ENCODE measurements around the gene ZMIZ1.
A peak's percentile ranks its signal among the peaks of the same experiment; 100 is the strongest.

The ZMIZ1 gene

DNA sequence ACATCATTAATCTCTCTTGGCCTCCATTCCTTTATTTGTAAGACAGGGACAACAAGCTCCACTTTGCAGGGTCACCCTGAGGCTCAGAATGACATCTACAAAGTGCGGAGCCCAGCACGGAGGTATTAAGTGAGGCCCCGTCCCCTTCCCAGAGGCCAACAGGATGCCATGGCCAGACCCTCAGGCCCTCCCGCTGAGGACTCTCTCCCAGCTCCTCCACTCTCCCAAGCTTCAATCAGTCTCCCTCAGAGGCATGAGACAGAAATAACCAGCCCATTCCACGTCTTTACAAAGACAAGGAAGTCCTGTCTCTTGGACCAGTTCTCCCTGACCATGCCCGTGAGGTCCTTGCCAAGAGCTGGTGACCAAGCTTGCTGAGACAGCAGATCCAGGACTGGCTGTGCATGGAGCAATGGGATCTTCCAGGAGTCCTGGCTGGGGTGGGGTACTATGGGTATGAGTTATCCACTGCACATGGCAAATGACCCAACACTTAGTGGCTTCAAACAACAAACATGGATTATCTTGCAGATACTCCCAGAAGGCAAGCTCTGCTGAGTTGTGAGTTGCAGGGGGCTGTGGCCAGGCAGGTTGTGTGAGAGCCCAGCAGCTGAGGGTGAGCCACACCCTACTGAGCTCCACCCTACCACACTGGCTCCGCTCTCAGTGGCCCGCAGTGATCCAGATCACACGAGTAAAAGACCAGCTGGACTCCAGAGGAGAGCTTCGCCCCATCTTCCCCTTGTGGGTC, 274.2 kb downstream of the ZMIZ1 start:
- DNase-seq (ENCODE audit: low spot score): no peak

DNA sequence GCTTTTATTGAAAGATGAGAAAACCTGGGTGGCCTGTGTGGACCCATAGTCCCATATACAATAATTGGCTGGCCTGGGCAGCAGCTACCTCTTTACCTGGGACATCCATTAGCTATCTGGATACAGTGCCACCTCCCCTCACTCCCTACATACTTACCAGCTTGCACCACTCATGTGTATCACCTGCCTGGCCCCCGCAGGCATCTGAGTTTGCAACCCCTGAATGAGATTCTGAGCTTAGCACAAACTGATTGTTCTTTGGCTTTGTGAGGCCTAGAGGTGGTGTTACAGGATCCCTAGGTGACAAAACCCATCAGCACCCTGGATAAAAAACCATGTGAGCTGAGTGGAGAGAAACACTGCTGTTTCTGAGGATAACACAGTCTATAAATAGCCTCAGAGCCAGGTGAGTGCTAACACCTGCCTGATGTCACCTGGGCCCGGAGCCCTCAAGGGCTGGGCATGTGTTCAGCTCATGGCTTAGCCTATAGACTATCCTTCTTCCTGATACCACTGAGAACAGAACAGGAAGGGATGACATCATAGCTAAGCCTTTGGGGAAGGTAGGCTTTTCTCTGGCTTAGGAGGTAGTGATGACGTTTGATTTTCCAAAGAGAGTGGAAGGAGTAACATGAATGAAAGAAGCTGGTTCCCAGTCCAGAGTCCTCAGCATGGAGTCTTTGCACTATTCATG, 275.9 kb downstream of the ZMIZ1 start:
- DNase-seq (ENCODE audit: low spot score): no peak

DNA sequence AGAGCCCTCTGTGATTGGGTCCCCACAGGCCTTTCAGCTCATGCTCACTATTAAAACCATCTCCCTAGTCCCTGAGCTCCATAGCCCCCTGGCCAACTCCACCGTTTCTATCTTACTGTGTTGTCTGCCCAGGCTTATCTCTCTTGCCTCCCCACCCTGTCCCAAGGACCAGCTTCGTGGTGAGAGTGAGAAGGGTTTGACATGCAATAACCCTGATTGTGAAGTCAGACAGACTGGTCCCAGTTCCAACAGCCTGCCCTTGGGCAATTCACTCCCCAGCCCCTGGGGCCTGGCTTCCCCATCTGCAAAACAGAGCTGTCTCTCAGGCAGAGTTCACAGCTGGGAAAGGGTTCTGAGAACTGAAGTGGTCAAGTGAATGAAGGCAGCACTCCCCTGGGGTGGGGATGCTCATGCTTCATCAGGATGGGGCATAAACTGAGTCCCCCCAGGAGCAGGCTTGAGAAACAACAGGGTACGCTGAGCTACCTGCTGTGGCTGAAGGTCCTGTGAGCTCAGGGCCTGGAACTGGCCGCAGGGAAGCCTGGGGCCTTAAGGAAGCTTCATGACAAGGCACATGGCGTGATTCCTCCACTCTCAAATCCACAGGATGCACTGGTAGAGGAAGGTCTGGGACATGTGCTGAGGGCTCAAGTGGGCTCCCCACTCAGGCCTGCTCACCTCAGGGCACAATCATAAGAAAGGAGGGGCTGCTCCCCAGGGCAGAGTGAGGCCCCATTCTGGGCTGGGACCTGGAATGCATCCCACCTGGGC, 276.7 kb downstream of the ZMIZ1 start:
- no peak for DNase-seq (ENCODE audit: low spot score)

DNA sequence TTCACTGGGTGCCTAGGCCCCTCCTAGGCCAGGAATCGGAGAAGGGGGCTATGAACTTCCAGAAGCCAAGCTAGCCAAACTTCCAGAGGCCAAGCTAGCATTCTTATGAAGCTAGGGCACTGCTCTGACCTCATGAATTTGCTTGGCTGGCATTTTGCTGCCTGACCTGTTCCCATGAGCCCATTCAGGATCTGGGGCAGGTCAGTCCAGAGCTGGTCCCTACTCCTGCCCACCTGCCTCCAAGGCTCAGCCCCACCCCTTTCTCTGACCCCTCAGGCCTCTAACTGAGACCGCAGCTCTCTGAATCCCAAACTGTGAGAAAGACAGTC, 277.2 kb downstream of the ZMIZ1 start:
- no peak for DNase-seq (ENCODE audit: low spot score)

DNA sequence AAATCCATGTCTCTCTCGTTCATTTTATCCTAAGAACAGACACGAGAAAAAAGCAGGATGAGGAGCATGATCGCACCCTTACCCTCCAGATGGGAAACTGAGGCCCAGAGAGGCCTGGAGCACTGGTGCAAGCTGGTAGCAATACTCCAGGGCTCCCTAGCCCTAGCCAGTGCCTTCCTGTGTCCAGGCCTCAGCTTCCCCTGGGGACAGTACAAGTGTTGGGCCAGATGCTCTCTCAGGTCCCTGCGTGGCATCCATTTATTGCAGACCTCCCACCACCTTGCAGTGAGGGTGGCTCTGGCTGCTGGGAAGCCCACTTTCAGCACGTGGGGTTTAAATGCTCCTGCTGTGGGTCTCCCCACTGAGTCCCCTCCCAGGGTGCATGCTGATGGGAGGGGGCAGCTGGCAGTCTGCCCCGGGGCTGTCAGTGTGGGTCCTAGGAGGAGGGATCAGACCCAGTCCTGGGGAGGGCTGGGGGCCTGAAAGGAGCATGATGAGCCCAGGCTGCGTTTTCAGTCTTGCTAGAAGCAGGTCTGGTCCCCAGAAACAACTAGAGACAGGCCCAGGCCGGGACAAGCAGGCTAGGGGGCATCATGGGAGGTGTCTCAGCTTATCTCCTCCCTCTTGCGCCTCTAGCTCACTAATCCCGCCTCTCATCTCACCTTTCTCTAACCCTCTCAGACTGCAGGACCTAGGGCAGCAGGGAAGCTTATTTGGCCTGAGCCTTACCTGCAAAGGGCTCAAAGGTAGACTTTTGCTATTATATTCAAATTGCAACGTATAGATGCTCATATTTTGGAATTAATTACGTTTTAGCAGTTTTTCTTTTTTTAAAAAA, 277.8 kb downstream of the ZMIZ1 start:
- no peak for DNase-seq (ENCODE audit: low spot score)

DNA sequence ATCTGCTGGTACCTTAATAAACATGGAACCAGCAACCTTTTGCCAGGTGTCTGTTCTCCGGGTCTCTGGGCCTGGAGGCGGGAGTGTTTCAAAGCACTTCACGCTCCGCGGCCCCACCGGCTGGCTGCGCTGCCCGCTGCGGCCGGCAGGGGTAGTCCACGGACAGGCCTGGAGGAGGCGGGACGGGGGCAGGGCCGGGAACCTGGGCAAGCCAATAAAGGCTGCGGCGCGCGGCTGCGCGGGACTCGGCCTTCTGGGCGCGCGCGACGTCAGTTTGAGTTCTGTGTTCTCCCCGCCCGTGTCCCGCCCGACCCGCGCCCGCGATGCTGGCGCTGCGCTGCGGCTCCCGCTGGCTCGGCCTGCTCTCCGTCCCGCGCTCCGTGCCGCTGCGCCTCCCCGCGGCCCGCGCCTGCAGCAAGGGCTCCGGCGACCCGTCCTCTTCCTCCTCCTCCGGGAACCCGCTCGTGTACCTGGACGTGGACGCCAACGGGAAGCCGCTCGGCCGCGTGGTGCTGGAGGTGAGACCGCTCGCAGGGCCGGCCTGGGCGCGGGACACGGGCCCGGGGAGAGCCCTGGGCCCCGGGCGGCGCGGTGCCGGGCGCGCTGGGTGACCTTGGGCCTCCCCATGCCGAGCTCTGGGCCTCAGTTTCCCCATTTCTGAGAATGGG, 278.6 kb downstream of the ZMIZ1 start, which contains the start of gene PPIF:
Gene PPIF, plus strand, starts transcription at position 244 of the 668 bp plus-strand sequence. Its CDS starts 80 bp downstream, at position 324.
- peak; percentile 92 for DNase-seq (ENCODE audit: low spot score)

DNA sequence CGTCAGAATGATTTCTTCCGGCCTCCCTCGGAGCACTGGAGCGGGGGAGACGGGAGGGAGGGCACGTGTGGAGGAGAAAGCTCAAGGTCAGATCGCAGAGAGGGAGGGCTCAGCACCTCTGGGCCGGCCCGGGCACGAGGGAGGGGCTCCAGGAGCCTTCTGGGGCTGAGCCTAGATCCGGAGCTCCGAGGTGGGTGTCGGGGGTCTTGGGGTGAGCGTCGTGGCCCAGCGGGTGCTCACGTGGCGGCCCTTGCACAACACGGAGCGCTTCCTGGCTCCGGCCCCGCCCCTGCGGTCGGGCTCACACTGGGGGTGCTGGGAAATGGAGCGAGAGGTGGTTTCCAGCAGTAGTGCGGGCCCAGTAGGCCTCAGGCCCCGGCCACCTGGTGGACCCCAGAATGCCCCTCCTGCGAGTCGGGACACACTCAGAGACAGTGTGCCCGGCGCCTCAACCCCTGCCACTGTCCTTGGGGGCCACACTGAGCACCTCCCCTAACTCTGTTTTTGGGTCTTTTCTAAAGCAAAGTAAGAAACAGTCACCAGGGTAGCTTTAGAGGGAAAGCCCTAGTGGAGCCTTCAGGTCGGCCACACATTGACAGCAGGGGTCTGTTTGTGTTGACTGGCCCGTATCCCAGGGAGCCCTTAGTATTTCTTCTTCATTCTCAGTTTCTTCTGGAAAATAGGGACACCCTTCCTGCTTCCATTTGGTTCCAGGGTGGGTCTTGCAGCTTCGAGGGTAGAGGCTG, 279.3 kb downstream of the ZMIZ1 start:
- DNase-seq (ENCODE audit: low spot score): no peak

DNA sequence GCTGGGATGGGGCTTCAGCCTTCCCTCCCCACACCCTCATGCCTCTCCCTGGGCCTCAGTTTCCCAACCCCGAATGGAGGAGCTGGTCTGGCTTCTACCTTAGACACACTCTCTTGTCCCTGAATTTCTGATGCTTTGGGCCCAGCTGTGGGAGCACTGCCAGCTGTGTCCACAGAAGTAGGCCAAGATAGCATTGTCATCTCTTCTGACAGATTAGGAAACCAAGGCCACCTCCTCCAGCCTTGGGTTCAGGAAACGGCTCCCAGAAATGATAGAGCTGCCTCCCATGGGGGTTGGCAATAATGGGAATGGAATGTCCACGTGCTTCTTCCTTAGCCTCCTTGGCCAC, 279.8 kb downstream of the ZMIZ1 start:
- DNase-seq (ENCODE audit: low spot score): no peak

DNA sequence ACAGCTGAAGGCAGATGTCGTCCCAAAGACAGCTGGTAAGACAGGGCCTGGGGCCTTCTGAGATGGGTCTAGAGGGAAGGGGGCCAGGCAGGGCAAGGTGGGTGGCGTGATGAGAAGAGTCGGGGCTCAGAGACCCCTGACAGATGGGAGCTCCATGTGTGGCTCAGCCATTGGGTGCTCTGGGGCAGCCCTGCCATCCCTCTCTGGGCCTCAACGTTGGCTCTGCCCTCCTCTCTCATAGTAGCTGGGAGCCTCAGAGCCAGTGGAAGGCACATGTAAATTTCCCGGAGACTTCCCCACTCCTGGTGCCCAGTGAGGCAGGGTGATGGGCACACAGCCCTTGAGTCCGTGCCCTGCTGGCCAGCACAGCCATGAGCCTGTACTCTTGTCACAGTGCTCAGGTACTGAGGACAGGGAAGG, 280.3 kb downstream of the ZMIZ1 start:
- DNase-seq (ENCODE audit: low spot score): no peak

DNA sequence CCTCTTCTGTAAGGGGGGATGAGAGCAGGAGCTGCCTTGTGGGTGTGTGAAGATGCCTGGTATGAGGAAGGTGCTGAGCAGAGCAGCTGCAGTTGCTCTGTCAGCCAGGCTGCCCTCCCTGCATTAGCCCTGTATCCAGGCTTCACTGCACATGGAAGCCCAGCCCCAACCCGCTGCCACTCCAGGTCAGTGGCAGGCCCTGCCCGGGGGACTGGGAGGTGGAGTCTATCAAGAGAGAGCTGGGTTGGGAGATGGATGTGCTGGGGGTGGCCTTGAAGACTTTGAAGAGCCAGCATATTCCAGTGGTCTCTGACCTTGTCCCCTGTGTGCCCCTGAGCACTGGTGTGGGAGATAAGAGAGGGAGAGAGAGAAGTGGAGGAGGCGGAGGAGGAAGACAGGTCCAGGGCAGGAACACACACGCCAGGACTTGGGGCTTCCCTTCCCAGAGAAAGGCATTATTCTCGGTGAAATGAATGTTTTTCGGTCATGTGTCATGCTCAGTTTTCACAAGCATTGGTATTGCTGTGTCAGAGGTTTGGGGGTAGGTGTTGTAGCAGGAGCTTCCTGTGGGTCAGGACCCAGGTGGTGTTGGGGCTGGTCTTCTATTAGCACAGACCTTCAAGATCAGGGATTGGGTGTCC, 281.1 kb downstream of the ZMIZ1 start:
- DNase-seq (ENCODE audit: low spot score): no peak

DNA sequence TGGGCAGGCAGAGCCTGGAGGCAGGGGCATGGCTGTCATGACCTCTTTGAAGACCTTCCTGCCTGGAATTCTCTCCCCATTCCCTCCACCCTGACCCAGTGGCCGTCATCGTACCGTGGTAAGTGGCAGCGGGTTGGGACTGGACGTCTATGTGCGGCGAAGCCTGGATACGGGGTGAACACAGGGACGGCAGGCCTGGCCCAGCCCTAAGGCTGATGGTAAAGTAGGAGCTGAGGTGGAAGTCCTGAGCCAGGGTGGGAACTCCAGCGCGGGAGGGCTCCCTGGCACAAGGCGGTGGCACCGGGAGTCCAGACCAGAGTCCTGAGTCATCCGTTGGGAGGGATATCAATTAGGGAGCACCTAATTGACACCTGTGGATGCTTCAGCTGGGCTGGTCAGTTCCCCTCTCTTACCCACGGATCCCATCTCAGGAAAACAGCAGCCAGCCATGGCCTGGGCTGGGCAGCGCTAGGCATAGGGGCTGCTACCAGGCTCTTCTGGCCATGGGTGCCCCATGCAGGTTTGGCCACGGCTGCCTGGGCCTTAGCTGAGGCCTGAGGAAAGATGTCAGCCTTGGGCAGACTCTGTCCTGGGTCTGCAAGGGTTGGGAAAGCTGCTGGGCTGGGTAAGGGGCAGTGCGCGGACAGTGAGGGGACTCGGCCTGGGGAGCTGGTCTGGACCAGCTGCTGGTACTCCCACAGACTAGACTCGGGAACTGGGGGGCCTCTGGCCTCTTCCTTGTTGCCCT, 281.8 kb downstream of the ZMIZ1 start:
- no peak for DNase-seq (ENCODE audit: low spot score)

DNA sequence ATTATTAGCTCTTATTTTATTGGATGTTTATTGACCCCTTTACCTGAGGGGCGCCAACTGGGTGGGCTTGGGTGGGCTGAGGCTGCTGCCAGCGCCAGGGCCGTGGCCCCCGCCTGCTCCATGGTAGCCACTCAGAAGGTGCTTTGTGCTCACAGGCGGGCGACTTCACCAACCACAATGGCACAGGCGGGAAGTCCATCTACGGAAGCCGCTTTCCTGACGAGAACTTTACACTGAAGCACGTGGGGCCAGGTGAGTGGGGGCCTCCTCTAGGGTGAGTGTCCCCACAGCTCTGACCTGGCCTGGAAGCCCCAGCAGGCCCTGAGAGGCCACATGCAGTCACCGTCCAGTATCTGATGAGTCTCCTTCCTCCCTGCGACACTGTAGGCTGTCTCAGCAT, 282.6 kb downstream of the ZMIZ1 start:
- DNase-seq (ENCODE audit: low spot score): no peak

DNA sequence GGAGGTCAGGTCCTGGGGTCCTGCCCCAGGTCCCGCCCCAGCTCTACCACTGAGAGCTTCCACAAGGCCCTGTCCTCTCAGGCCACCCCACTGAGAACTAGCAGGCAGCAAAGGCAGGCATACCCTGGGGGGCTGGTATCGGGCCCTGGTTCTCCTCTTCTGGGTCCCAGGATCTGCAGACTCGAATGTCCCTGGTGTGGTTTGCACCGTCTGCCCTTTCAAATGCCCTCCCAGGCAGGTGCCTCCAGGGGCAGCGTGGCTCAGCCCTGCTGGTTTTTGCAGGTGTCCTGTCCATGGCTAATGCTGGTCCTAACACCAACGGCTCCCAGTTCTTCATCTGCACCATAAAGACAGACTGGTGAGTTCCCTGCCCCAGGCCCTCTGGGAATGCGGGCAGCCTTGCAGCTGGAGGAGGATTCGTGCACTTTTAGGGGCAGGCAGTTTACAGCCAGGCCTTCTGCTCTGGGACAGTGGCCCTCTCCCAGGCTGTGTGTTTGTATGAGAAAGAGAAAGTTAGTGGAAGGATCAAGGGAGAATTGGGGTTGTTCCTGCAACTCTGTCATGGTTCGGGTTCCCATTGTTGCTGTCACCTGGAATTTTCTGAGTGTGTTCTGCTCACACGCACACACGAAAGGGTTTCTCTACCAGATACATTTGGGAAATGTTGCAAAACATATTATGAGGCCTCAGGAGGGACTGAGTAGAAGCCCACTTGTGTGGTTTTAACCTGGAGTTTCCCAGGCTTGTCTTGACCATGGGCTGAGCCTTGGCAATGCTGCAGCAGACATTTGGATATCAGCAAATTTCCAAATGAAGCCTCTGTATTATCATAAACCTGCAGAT, 283.5 kb downstream of the ZMIZ1 start:
- no peak for DNase-seq (ENCODE audit: low spot score)

DNA sequence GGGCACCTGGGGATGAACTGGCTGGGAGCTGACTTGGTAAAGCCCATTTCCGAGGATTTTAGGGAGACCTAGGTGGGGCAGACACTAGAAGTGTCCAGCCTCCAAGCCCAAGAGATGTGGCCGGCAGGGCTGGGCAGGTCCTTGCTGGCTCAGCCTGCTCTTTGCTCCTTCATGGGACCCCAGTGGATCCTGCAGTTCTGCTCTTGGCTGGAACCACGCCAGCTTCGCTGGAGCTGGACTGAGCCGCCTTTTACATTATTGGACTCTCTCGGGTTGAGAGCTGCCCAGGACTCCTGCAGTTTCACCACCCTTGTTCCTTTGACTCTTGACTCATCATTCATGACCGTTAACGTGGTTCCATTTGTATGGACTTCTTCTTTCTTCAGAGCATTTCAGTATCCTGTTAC, 284.2 kb downstream of the ZMIZ1 start:
- DNase-seq (ENCODE audit: low spot score): no peak

DNA sequence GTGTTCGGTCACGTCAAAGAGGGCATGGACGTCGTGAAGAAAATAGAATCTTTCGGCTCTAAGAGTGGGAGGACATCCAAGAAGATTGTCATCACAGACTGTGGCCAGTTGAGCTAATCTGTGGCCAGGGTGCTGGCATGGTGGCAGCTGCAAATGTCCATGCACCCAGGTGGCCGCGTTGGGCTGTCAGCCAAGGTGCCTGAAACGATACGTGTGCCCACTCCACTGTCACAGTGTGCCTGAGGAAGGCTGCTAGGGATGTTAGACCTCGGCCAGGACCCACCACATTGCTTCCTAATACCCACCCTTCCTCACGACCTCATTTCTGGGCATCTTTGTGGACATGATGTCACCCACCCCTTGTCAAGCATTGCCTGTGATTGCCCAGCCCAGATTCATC, 285.0 kb downstream of the ZMIZ1 start:
- DNase-seq (ENCODE audit: low spot score): no peak

DNA sequence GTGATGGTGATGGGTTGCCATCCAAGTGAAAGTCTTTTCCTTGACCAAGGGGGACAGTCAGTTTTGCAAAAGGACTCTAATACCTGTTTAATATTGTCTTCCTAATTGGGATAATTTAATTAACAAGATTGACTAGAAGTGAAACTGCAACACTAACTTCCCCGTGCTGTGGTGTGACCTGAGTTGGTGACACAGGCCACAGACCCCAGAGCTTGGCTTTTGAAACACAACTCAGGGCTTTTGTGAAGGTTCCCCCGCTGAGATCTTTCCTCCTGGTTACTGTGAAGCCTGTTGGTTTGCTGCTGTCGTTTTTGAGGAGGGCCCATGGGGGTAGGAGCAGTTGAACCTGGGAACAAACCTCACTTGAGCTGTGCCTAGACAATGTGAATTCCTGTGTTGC, 285.4 kb downstream of the ZMIZ1 start:
- DNase-seq (ENCODE audit: low spot score): no peak

DNA sequence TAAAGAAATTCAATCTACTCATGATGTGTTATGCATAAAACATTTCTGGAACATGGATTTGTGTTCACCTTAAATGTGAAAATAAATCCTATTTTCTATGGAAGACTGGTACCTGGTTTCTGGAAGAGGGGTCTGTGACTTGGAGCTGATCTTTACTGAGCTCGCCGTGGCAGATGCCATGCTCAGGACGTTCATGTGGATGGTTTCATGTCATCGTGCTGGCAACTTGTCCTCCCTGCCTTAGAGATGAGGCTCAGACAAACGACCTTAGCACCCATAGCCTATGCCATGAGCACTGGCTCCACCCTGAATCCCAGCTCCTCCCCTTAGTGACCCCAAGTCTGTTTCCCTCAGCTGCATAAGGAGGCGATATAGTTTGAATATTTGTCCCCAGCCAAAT, 285.8 kb downstream of the ZMIZ1 start:
- DNase-seq (ENCODE audit: low spot score): no peak

DNA sequence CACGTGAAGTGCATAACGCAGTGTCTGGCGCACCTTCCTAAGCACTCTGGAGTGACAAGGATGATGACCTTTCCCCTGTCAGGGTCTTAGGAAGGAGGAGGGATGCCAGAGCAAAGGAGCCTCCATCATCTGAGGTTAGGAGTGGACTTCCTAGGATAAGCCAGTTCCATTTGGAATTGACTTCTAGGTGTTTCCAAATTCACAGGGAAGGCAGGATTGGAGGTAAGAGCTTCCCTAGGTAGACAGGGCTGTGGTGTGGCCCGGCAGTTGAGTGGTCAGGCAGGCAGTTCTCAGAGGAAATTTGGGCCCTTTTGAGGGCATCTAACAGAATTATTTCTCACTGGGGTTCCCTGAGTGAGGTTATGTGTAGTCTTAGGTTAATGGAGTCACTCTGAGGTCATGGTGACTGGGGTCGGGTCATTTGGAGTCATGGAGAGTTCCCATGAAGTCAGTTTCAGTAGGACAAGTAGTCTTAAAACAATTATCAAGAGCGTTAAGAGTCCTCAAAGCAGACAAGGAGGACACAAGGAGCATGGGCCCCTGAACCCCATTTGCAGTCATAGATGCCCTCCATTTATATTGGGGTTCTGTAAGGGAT, 286.8 kb downstream of the ZMIZ1 start:
- DNase-seq (ENCODE audit: low spot score): no peak

Data from globus pallidus (tissue), 1 donor.